ENCODE results near the gene IKZF2. TPM values are rescaled to one million over a fixed set of nuclear protein-coding genes. Genes with fewer than 3 reads are reported as not detected.
A peak's percentile ranks its signal among the peaks of the same experiment; 100 is the strongest.

Gene IKZF2
- polyA plus RNA-seq, 1 donor (not counting 4 experiments of a cell fraction or from before 2014, with no cell fraction given): 8.2 TPM

- H3K27me3 ChIP-seq (ENCODE audit: control insufficient read depth, extremely low read depth, insufficient read depth, low read length): no peaks in the 10 kb centered on the region
- no peaks in the 10 kb centered on the region for H3K9me1 ChIP-seq (ENCODE audit: control insufficient read depth, extremely low read depth, insufficient read depth, low read length)
- H3K4me2 ChIP-seq (ENCODE audit: control insufficient read depth, extremely low read depth, insufficient read depth, low read depth, low read length): no peak overlapping the region
- dilution Hi-C loops (cut with MboI; ENCODE audit: extremely low pct_ligation_motif_present, low sequenced_read_pairs): no loop called here
- TF ChIP-seq EZH2 (IDR thresholded peaks at IDR 0.05; ENCODE audit: low read length) (no peak), CTCF (optimal IDR thresholded peaks at IDR 0.05 in 1 of 3, IDR thresholded peaks at IDR 0.05 in 1 of 3, conservative IDR thresholded peaks at IDR 0.05 in 1 of 3; ENCODE audit: extremely low read depth in 1 of 3, insufficient read depth in 2 of 3, low read length in 3 of 3) (no peak)
- no peak overlapping the region for H3K9ac ChIP-seq (ENCODE audit: control insufficient read depth, extremely low read depth, insufficient read depth, low read length)
- no peak for FAIRE-seq
- H3K4me1 ChIP-seq (ENCODE audit: control insufficient read depth, extremely low read depth, insufficient read depth, low read length): peaks cover 14% of the 10 kb centered on the region
- no peak overlapping the region for H2AFZ ChIP-seq (ENCODE audit: control insufficient read depth, low read length)
- H3K4me3 ChIP-seq (ENCODE audit: control insufficient read depth in 2 of 3, extremely low read depth in 1 of 3, insufficient read depth in 2 of 3, low read depth in 1 of 3, low read length in 3 of 3): no peak overlapping the region
- H3K79me2 ChIP-seq (ENCODE audit: control insufficient read depth, insufficient read depth, low read length): no peaks in the 10 kb centered on the region
- H4K20me1 ChIP-seq (ENCODE audit: control insufficient read depth, extremely low read depth, insufficient read depth, low read length): no peaks in the 10 kb centered on the region
- no peak for DNase-seq (ENCODE audit: low read depth, low spot score)
- no peaks in the 10 kb centered on the region for H3K36me3 ChIP-seq (ENCODE audit: control insufficient read depth in 2 of 2, extremely low read depth in 1 of 2, insufficient read depth in 2 of 2, low read length in 2 of 2)
- no peak overlapping the region for H3K27ac ChIP-seq (ENCODE audit: control insufficient read depth, insufficient read depth, low read length)
- no peaks in the 10 kb centered on the region for H3K9me3 ChIP-seq (ENCODE audit: control insufficient read depth, low read depth, low read length)
These were observed 12.9 kb upstream of the IKZF2 start for GRCh38 chr2:213164263-213164662.

- Histone ChIP-seq H3K36me3 (ENCODE audit: control insufficient read depth in 2 of 2, extremely low read depth in 1 of 2, insufficient read depth in 2 of 2, low read length in 2 of 2) (no peaks in the 10 kb centered on the region), H3K9me1 (ENCODE audit: control insufficient read depth, extremely low read depth, insufficient read depth, low read length) (no peaks in the 10 kb centered on the region), H3K79me2 (ENCODE audit: control insufficient read depth, insufficient read depth, low read length) (no peaks in the 10 kb centered on the region), H3K4me2 (ENCODE audit: control insufficient read depth, extremely low read depth, insufficient read depth, low read depth, low read length) (peak overlapping the region; percentile 8), H4K20me1 (ENCODE audit: control insufficient read depth, extremely low read depth, insufficient read depth, low read length) (no peaks in the 10 kb centered on the region), H3K9me3 (ENCODE audit: control insufficient read depth, low read depth, low read length) (no peaks in the 10 kb centered on the region), H3K9ac (ENCODE audit: control insufficient read depth, extremely low read depth, insufficient read depth, low read length) (no peak overlapping the region), H3K4me3 (ENCODE audit: control insufficient read depth in 2 of 3, extremely low read depth in 1 of 3, insufficient read depth in 2 of 3, low read depth in 1 of 3, low read length in 3 of 3) (no peak overlapping the region), H3K27ac (ENCODE audit: control insufficient read depth, insufficient read depth, low read length) (no peak overlapping the region), H3K4me1 (ENCODE audit: control insufficient read depth, extremely low read depth, insufficient read depth, low read length) (peaks cover 14% of the 10 kb centered on the region), H3K27me3 (ENCODE audit: control insufficient read depth, extremely low read depth, insufficient read depth, low read length) (no peaks in the 10 kb centered on the region), H2AFZ (ENCODE audit: control insufficient read depth, low read length) (peak overlapping the region; percentile 10)
- no peak for FAIRE-seq
- dilution Hi-C loops (cut with MboI; ENCODE audit: extremely low pct_ligation_motif_present, low sequenced_read_pairs): no loop called here
- DNase-seq (ENCODE audit: low read depth, low spot score): no peak
- TF ChIP-seq CTCF (optimal IDR thresholded peaks at IDR 0.05 in 1 of 3, IDR thresholded peaks at IDR 0.05 in 1 of 3, conservative IDR thresholded peaks at IDR 0.05 in 1 of 3; ENCODE audit: extremely low read depth in 1 of 3, insufficient read depth in 2 of 3, low read length in 3 of 3) (no peak), EZH2 (IDR thresholded peaks at IDR 0.05; ENCODE audit: low read length) (no peak)
These were observed 11.2 kb upstream of the IKZF2 start for GRCh38 chr2:213162516-213163118.

Measured in keratinocyte (primary cell).